ENCODE results near the gene TSC22D3.
"Not testable (repeated sequence)": the region's sequence is repeated elsewhere in the genome, so short reads cannot be mapped to it uniquely, and the experiment has no call there.

The TSC22D3 gene

GRCh38 chrX:107712231-107713202 is 63.1 kb downstream of the TSC22D3 start:
- DNase-seq (ENCODE audit: low read depth), result no peak

GRCh38 chrX:107711521-107712181 is 63.9 kb downstream of the TSC22D3 start:
- no peak for DNase-seq (ENCODE audit: low read depth)

- peak; percentile 46 for DNase-seq (ENCODE audit: low read depth)
These were observed 64.8 kb downstream of the TSC22D3 start for GRCh38 chrX:107710617-107711391.

- no peak for DNase-seq (ENCODE audit: low read depth)
These were observed 66.3 kb downstream of the TSC22D3 start for GRCh38 chrX:107709266-107709806.

- DNase-seq (ENCODE audit: low read depth), result no peak
These were observed 66.8 kb downstream of the TSC22D3 start for GRCh38 chrX:107708762-107709161.

GRCh38 chrX:107707866-107708265 is 67.7 kb downstream of the TSC22D3 start:
- DNase-seq (ENCODE audit: low read depth), result no peak

GRCh38 chrX:107706309-107706708 is 69.3 kb downstream of the TSC22D3 start:
- no peak for DNase-seq (ENCODE audit: low read depth)

- no peak for DNase-seq (ENCODE audit: low read depth)
These were observed 71.0 kb downstream of the TSC22D3 start for GRCh38 chrX:107704587-107704986.

GRCh38 chrX:107704181-107704580 is 71.4 kb downstream of the TSC22D3 start:
- no peak for DNase-seq (ENCODE audit: low read depth)

- no peak for DNase-seq (ENCODE audit: low read depth)
These were observed 74.0 kb downstream of the TSC22D3 start for GRCh38 chrX:107701493-107702121.

GRCh38 chrX:107700790-107701189 is 74.8 kb downstream of the TSC22D3 start:
- no peak for DNase-seq (ENCODE audit: low read depth)

GRCh38 chrX:107700317-107700774 is 75.2 kb downstream of the TSC22D3 start:
- DNase-seq (ENCODE audit: low read depth), result no peak

- no peak for DNase-seq (ENCODE audit: low read depth)
These were observed 76.0 kb downstream of the TSC22D3 start for GRCh38 chrX:107699616-107700015.

GRCh38 chrX:107691024-107691448 is 84.6 kb downstream of the TSC22D3 start:
- DNase-seq (ENCODE audit: low read depth), result no peak

- no peak for DNase-seq (ENCODE audit: low read depth)
These were observed 88.1 kb downstream of the TSC22D3 start for GRCh38 chrX:107687445-107687844.

GRCh38 chrX:107686792-107687191 is 88.8 kb downstream of the TSC22D3 start:
- no peak for DNase-seq (ENCODE audit: low read depth)

- no peak for DNase-seq (ENCODE audit: low read depth)
These were observed 89.6 kb downstream of the TSC22D3 start for GRCh38 chrX:107686026-107686425.

- DNase-seq (ENCODE audit: low read depth), result not testable (repeated sequence)
These were observed 90.0 kb downstream of the TSC22D3 start for GRCh38 chrX:107685586-107685985.

GRCh38 chrX:107684956-107685385 is 90.6 kb downstream of the TSC22D3 start:
- no peak for DNase-seq (ENCODE audit: low read depth)

- DNase-seq (ENCODE audit: low read depth), result no peak
These were observed 91.7 kb downstream of the TSC22D3 start for GRCh38 chrX:107683931-107684330.

GRCh38 chrX:107683124-107683895 is 92.3 kb downstream of the TSC22D3 start:
- no peak for DNase-seq (ENCODE audit: low read depth)
